Stimulated activated CD8-positive, alpha-beta memory T cell treated with anti-CD3 and anti-CD28 coated beads, Interleukin-15, amount 100 ng/mL, for 1 hour (primary cell): ENCODE data around the gene NOL12.
"Not testable (repeated sequence)": the region's sequence is repeated elsewhere in the genome, so short reads cannot be mapped to it uniquely, and the experiment has no call there.

Source experiments
- DNase-seq: peaks from one replicate; pipeline ENCODE4 v3.0.0-alpha.2; 2020; ENCODE audit warnings: low read depth

Gene NOL12

GRCh38 chr22:37713761-37714160 is 27.6 kb downstream of the NOL12 start:
- DNase-seq, result no peak

- no peak for DNase-seq
These were observed 28.5 kb downstream of the NOL12 start for GRCh38 chr22:37714634-37715033.

- DNase-seq, result no peak
These were observed 29.6 kb downstream of the NOL12 start for GRCh38 chr22:37715760-37716159.

- no peak for DNase-seq
These were observed 30.6 kb downstream of the NOL12 start for GRCh38 chr22:37716708-37717107.

GRCh38 chr22:37717235-37717634 is 31.1 kb downstream of the NOL12 start:
- not testable (repeated sequence) for DNase-seq

GRCh38 chr22:37717746-37718305 is 31.7 kb downstream of the NOL12 start:
- DNase-seq, result not testable (repeated sequence)

GRCh38 chr22:37725551-37726240 is 39.6 kb downstream of the NOL12 start:
- DNase-seq, result no peak

- no peak for DNase-seq
These were observed 40.2 kb downstream of the NOL12 start for GRCh38 chr22:37726241-37726887.

GRCh38 chr22:37728620-37729019 is 42.5 kb downstream of the NOL12 start:
- DNase-seq, result no peak

- DNase-seq, result no peak
These were observed 45.8 kb downstream of the NOL12 start for GRCh38 chr22:37731804-37732471.

- no peak for DNase-seq
These were observed 46.8 kb downstream of the NOL12 start for GRCh38 chr22:37732699-37733607.

GRCh38 chr22:37733625-37734401 is 47.7 kb downstream of the NOL12 start:
- no peak for DNase-seq

- DNase-seq, result no peak
These were observed 48.2 kb downstream of the NOL12 start for GRCh38 chr22:37734402-37734700.

GRCh38 chr22:37734964-37735451 is 48.9 kb downstream of the NOL12 start:
- DNase-seq, result no peak

GRCh38 chr22:37739035-37739434 is 52.9 kb downstream of the NOL12 start:
- no peak for DNase-seq

GRCh38 chr22:37739611-37740049 is 53.5 kb downstream of the NOL12 start:
- DNase-seq, result no peak

- DNase-seq, result no peak
These were observed 54.5 kb downstream of the NOL12 start for GRCh38 chr22:37740455-37741311.

GRCh38 chr22:37741312-37741795 is 55.2 kb downstream of the NOL12 start:
- DNase-seq, result no peak

- DNase-seq, result no peak
These were observed 56.4 kb downstream of the NOL12 start for GRCh38 chr22:37742376-37743171.
